HCT116 (cell line): ENCODE measurements around the gene FNDC7. TPM values are rescaled to one million over a fixed set of nuclear protein-coding genes. Genes with fewer than 3 reads are reported as not detected.

Experiments used
- ATAC-seq: fragments of 200-7000 bp; cut with Tn5 transposase; 2 replicates; pipeline ENCODE4 v1.9.1; 2020; ENCODE audit warnings: mild to moderate bottlenecking, moderate library complexity
- BruUV-seq: library from RNA; stranded (reverse); fragments of 400-500 nt; replicated peaks from 2 replicates; lab custom pipeline; 2021; lab: Mats Ljungman, UMichigan
- CTCF ChIA-PET: fragments of 300-600 bp; sonication (Branson Sonifier 250); formaldehyde crosslinking; loops from one replicate; lab custom pipeline; 2021; ENCODE audit warnings: antibody characterized with exemption; lab: Charles Lee
- POLR2A ChIA-PET: fragments of 300-600, 350-600 bp; sonication (Branson Sonifier 250); formaldehyde crosslinking; loops from one replicate; lab custom pipeline; 2021; ENCODE audit warnings: antibody characterized with exemption; lab: Charles Lee
- RAD21 ChIA-PET, 2 experiments: fragments of 300-600 bp; sonication (Branson Sonifier 250); formaldehyde crosslinking; loops; one replicate each; lab custom pipeline; 2023; ENCODE audit warnings: low total read pairs in 2 of 2; ENCODE audit not compliant: uncharacterized antibody in 2 of 2, unreplicated experiment in 2 of 2, low non-redundant PET in 1 of 2; lab: Charles Lee
- DNase-seq: peaks from one replicate; pipeline ENCODE4 v3.0.0-alpha.2; 2010; ENCODE audit warnings: low read depth, low spot score
- H2AFZ ChIP-seq: fragments of 200-600 bp; shearing (Covaris generic), sonication (generic); 2 replicates; pipeline ENCODE4 v1.6.1; 2017; ENCODE audit warnings: low read depth, mixed run types, mixed read lengths, antibody characterized with exemption, low read length; ENCODE audit not compliant: poor library complexity, severe bottlenecking
- H3K27ac ChIP-seq: 2 replicates; pipeline ENCODE4 v1.5.1; 2012; ENCODE audit warnings: low read depth, low read length
- H3K27me3 ChIP-seq: fragments of 200-600 bp; sonication (generic); 2 replicates; pipeline ENCODE4 v1.6.1; 2016; ENCODE audit warnings: mixed run types, low read length, mixed read lengths; ENCODE audit not compliant: insufficient read depth
- H3K36me3 ChIP-seq, 2 experiments: fragments of 200-500 bp in 1 of 2; fragments of 200-600 bp in 1 of 2; sonication (Bioruptor generic) in 1 of 2; sonication (generic) in 1 of 2; 2 replicates each; pipeline versions ENCODE4 v1.5.1 to v1.6.1; 2014 to 2016; ENCODE audit warnings: low read length in 2 of 2, inconsistent platforms in 1 of 2, mixed read lengths in 1 of 2, mixed run types in 1 of 2; ENCODE audit not compliant: insufficient read depth in 2 of 2, control insufficient read depth in 1 of 2
- H3K4me1 ChIP-seq, 2 experiments: fragments of 200-600 bp in 1 of 2; sonication (generic) in 1 of 2; 2 replicates each; pipeline versions ENCODE4 v1.5.1 to v1.6.1; 2012 to 2017; ENCODE audit warnings: low read length in 2 of 2, inconsistent platforms in 1 of 2, mild to moderate bottlenecking in 1 of 2, mixed read lengths in 1 of 2, mixed run types in 1 of 2, moderate library complexity in 1 of 2; ENCODE audit not compliant: insufficient read depth in 2 of 2, control insufficient read depth in 1 of 2
- H3K4me2 ChIP-seq: fragments of 200-600 bp; sonication (generic); 2 replicates; pipeline ENCODE4 v1.6.1; 2017; ENCODE audit warnings: mixed run types, low read length, mixed read lengths
- H3K4me3 ChIP-seq, 2 experiments: fragments of 200-600 bp in 1 of 2; sonication (generic) in 1 of 2; replicated peaks in 1 of 2; 2 replicates each; pipeline ENCODE4 v1.5.1; 2011 to 2016; ENCODE audit warnings: low read length in 2 of 2, control low read depth in 1 of 2, low read depth in 1 of 2, mild to moderate bottlenecking in 1 of 2, mixed read lengths in 1 of 2, mixed run types in 1 of 2
- H3K79me2 ChIP-seq: fragments of 200-600 bp; sonication (generic); 2 replicates; pipeline ENCODE4 v1.6.1; 2017; ENCODE audit warnings: mild to moderate bottlenecking, mixed run types, low read length, moderate library complexity, mixed read lengths; ENCODE audit not compliant: insufficient read depth
- H3K9ac ChIP-seq: fragments of 200-600 bp; sonication (generic); 2 replicates; pipeline ENCODE4 v1.6.1; 2016; ENCODE audit warnings: low read length, mixed read lengths
- H3K9me2 ChIP-seq: fragments of 200-600 bp; sonication (generic), shearing (Covaris generic); 2 replicates; pipeline ENCODE4 v1.6.1; 2017; ENCODE audit warnings: mixed run types, mild to moderate bottlenecking, moderate library complexity; ENCODE audit not compliant: insufficient read depth
- H3K9me3 ChIP-seq, 2 experiments: fragments of 200-500 bp in 1 of 2; fragments of 200-600 bp in 1 of 2; sonication (Bioruptor generic) in 1 of 2; sonication (generic) in 1 of 2; 2 replicates each; pipeline ENCODE4 v1.6.1; 2014 to 2017; ENCODE audit warnings: low read length in 2 of 2, mixed read lengths in 2 of 2, inconsistent platforms in 1 of 2, low read depth in 1 of 2, mild to moderate bottlenecking in 1 of 2, mixed run types in 1 of 2, moderate library complexity in 1 of 2; ENCODE audit not compliant: control insufficient read depth in 1 of 2, insufficient read depth in 1 of 2
- H4K20me1 ChIP-seq: fragments of 200-600 bp; sonication (generic), shearing (Covaris generic); 2 replicates; pipeline ENCODE4 v1.6.1; 2017; ENCODE audit warnings: mixed run types, mild to moderate bottlenecking, moderate library complexity; ENCODE audit not compliant: insufficient read depth
- CTCF ChIP-seq, 3 experiments: fragments of 200-600 bp in 1 of 3; sonication (generic) in 1 of 3; IDR thresholded peaks in 2 of 3; conservative IDR thresholded peaks in 1 of 3; 2 replicates each; pipeline ENCODE4 v1.5.1; 2012 to 2017; ENCODE audit warnings: low read depth in 2 of 3, low read length in 2 of 3, antibody characterized with exemption in 1 of 3, borderline replicate concordance in 1 of 3, control low read depth in 1 of 3, mild to moderate bottlenecking in 1 of 3, mixed read lengths in 1 of 3, mixed run types in 1 of 3, moderate library complexity in 1 of 3; ENCODE audit not compliant: insufficient read depth in 1 of 3
- EGR1 ChIP-seq: IDR thresholded peaks from 2 replicates; pipeline ENCODE4 v1.6.1; 2012; ENCODE audit warnings: low read depth
- ELF1 ChIP-seq: IDR thresholded peaks from 2 replicates; pipeline ENCODE4 v1.6.1; 2012; ENCODE audit warnings: low read depth, borderline replicate concordance
- EZH2phosphoT487 ChIP-seq: fragments of 200-600 bp; IDR thresholded peaks from 2 replicates; pipeline ENCODE4 v1.6.1; 2018; ENCODE audit warnings: antibody characterized with exemption, borderline replicate concordance
- FOSL1 ChIP-seq: IDR thresholded peaks from 2 replicates; pipeline ENCODE4 v1.6.1; 2012; ENCODE audit warnings: low read depth
- JUND ChIP-seq: IDR thresholded peaks from 2 replicates; pipeline ENCODE4 v1.6.1; 2012
- POLR2A ChIP-seq: IDR thresholded peaks from 2 replicates; pipeline ENCODE4 v1.7.0; 2011; ENCODE audit warnings: borderline replicate concordance; ENCODE audit not compliant: insufficient read depth, insufficient read length; ENCODE audit errors: extremely low read depth
- SIN3A ChIP-seq: IDR thresholded peaks from 2 replicates; pipeline ENCODE4 v1.6.1; 2012; ENCODE audit warnings: low read depth
- SP1 ChIP-seq: IDR thresholded peaks from 2 replicates; pipeline ENCODE4 v1.6.1; 2012; ENCODE audit warnings: low read depth
- TCF7L2 ChIP-seq: IDR thresholded peaks from 2 replicates; pipeline ENCODE4 v1.7.0; 2011; ENCODE audit warnings: borderline replicate concordance, inconsistent platforms; ENCODE audit not compliant: insufficient read depth, insufficient read length; ENCODE audit errors: extremely low read depth
- YY1 ChIP-seq: IDR thresholded peaks from 2 replicates; pipeline ENCODE4 v1.6.1; 2011; ENCODE audit warnings: low read length, low read depth, moderate library complexity, mild to moderate bottlenecking; ENCODE audit not compliant: insufficient replicate concordance; ENCODE audit errors: extremely low read depth
- ZNF274 ChIP-seq: fragments of 200-500 bp; sonication (Bioruptor generic); IDR thresholded peaks from 2 replicates; pipeline ENCODE4 v1.6.1; 2014; ENCODE audit warnings: mild to moderate bottlenecking, low read depth, low read length, inconsistent platforms
- intact Hi-C: fragments of 100-400 bp; cut with micrococcal nuclease; formaldehyde crosslinking; loops from 2 replicates; pipeline ENCODE4 v1.10.0; 2022
- total RNA-seq: library from RNA; stranded (reverse); gene quantifications from one replicate; pipeline ENCODE4 v1.2.1, GENCODE V29; 2021; ENCODE audit not compliant: unreplicated experiment
- TF ChIP-seq, protein P1 (sequence below): IDR thresholded peaks from 2 replicates; pipeline ENCODE4 v1.6.1; 2012

FNDC7 gene
- total RNA-seq, 1 experiment from 2014 or later = 0.10 TPM

DNA sequence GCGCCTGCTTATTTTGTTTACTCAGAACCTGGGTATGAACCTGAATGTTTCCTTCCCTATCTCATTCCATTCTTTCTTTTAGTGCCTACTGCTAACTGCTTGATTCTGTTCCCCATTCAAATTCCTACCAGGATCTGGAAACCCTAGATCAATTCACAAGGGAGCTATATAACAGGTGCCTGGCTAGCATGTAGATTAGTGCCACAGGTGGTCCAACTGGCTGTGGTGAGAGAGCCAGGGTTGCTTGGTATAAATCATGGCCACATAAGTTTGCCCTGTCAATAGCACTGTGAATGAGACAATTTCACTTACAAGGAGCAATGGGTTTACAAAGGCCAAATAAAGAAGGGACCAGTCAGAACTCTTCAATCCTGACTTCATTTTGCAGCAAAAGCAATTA, 27.2 kb upstream of the FNDC7 start:
- Histone ChIP-seq H4K20me1 (no peaks in the 10 kb centered on the region), H3K9me2 (no peaks in the 10 kb centered on the region), H3K9ac (no peak overlapping the region), H3K4me3 (no peak overlapping the region), H3K27me3 (no peaks in the 10 kb centered on the region), H3K9me3 (no peaks in the 10 kb centered on the region), H3K79me2 (peaks cover under 1% of the 10 kb centered on the region; the same call in 1 of the 2 replicates), H3K4me2 (no peak overlapping the region), H2AFZ (no peak overlapping the region), H3K27ac (no peak overlapping the region), H3K4me1 (peaks cover 0 to under 1% of the 10 kb centered on the region in 2 experiments; a peak in 1 of 4 replicates), H3K36me3 (no peaks in the 10 kb centered on the region)
- ChIA-PET CTCF (no interaction called here), RAD21 (no interaction called here), POLR2A (no interaction called here)
- ATAC-seq (no peak), DNase-seq (no peak)
- intact Hi-C loops = no loop called here
- TF ChIP-seq ELF1 = no peak
- TF ChIP-seq TCF7L2 = no peak
- no peak for TF ChIP-seq CTCF (IDR thresholded peaks at IDR 0.05 in 2 of 3, conservative IDR thresholded peaks at IDR 0.05 in 1 of 3; ENCODE audit: borderline replicate concordance in 1 of 3, insufficient read depth in 1 of 3, low read depth in 2 of 3, low read length in 2 of 3)
- no peak for TF ChIP-seq ZNF274
- no peak for TF ChIP-seq EGR1
- TF ChIP-seq SIN3A = no peak
- no peak for TF ChIP-seq SP1
- TF ChIP-seq JUND = no peak
- no peak for TF ChIP-seq EZH2phosphoT487
- no peak for TF ChIP-seq YY1
- TF ChIP-seq FOSL1 = no peak
- TF ChIP-seq POLR2A = no peak
- TF ChIP-seq, protein P1, sequence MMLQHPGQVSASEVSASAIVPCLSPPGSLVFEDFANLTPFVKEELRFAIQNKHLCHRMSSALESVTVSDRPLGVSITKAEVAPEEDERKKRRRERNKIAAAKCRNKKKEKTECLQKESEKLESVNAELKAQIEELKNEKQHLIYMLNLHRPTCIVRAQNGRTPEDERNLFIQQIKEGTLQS = no peak
- no TSS peak for BruUV-seq
